ENCODE results near the gene MASP1. TPM values are rescaled to one million over a fixed set of nuclear protein-coding genes. Genes with fewer than 3 reads are reported as not detected.

The MASP1 gene
- polyA plus RNA-seq, 1 donor from 2014 or later: 0.19 TPM

- Histone ChIP-seq H3K9me3 (ENCODE audit: low read length) (no peaks in the 10 kb centered on the region), H3F3A (ENCODE audit: insufficient read depth, low read length, poor library complexity, severe bottlenecking) (no peaks in the 10 kb centered on the region), H3K27me3 (ENCODE audit: insufficient read depth, low read depth, low read length) (no peaks in the 10 kb centered on the region), H3K4me3 (ENCODE audit: low read length) (no peak overlapping the region), H3K79me2 (replicated peaks; ENCODE audit: insufficient read depth, low read length) (no peaks in the 10 kb centered on the region), H3K4me2 (ENCODE audit: low read length) (no peak overlapping the region), H3K9ac (ENCODE audit: low read length) (no peak overlapping the region), H3K36me3 (ENCODE audit: insufficient read depth, low read length) (no peaks in the 10 kb centered on the region), H2AFZ (ENCODE audit: low read depth, low read length) (no peak overlapping the region), H3K27ac (ENCODE audit: low read length) (no peak overlapping the region), H3K9me2 (ENCODE audit: insufficient read depth, low read length) (no peaks in the 10 kb centered on the region), H4K20me1 (ENCODE audit: insufficient read depth) (no peaks in the 10 kb centered on the region)
- TF ChIP-seq REST (IDR thresholded peaks at IDR 0.05; ENCODE audit: borderline replicate concordance) (no peak), TAF1 (IDR thresholded peaks at IDR 0.05; ENCODE audit: low read depth) (no peak), SMC3 (conservative IDR thresholded peaks at IDR 0.05; ENCODE audit: poor library complexity) (no peak), RAD21 (conservative IDR thresholded peaks at IDR 0.05) (no peak), EP300 (conservative IDR thresholded peaks at IDR 0.05; ENCODE audit: poor library complexity, severe bottlenecking) (no peak), CTCF (IDR thresholded peaks at IDR 0.05; ENCODE audit: poor library complexity, severe bottlenecking) (no peak), POLR2AphosphoS5 (IDR thresholded peaks at IDR 0.05) (no peak), EZH2 (IDR thresholded peaks at IDR 0.05; ENCODE audit: borderline replicate concordance, insufficient read depth, low read length, poor library complexity, severe bottlenecking) (no peak), MXI1 (conservative IDR thresholded peaks at IDR 0.05; ENCODE audit: poor library complexity, severe bottlenecking) (no peak)
Measured at GRCh38 chr3:187186801-187187421, 104.6 kb downstream of the MASP1 start.

- Histone ChIP-seq H3K27ac (ENCODE audit: low read length) (no peak overlapping the region), H3K4me3 (ENCODE audit: low read length) (no peak overlapping the region), H3K27me3 (ENCODE audit: insufficient read depth, low read depth, low read length) (no peaks in the 10 kb centered on the region), H3K9me2 (ENCODE audit: insufficient read depth, low read length) (no peaks in the 10 kb centered on the region), H3K79me2 (replicated peaks; ENCODE audit: insufficient read depth, low read length) (no peaks in the 10 kb centered on the region), H3K9me3 (ENCODE audit: low read length) (no peaks in the 10 kb centered on the region), H3F3A (ENCODE audit: insufficient read depth, low read length, poor library complexity, severe bottlenecking) (no peaks in the 10 kb centered on the region), H3K4me2 (ENCODE audit: low read length) (no peak overlapping the region), H4K20me1 (ENCODE audit: insufficient read depth) (no peaks in the 10 kb centered on the region), H3K9ac (ENCODE audit: low read length) (no peak overlapping the region), H3K36me3 (ENCODE audit: insufficient read depth, low read length) (no peaks in the 10 kb centered on the region), H2AFZ (ENCODE audit: low read depth, low read length) (no peak overlapping the region)
- no peak for TF ChIP-seq MXI1 (conservative IDR thresholded peaks at IDR 0.05; ENCODE audit: poor library complexity, severe bottlenecking)
- no peak for TF ChIP-seq EP300 (conservative IDR thresholded peaks at IDR 0.05; ENCODE audit: poor library complexity, severe bottlenecking)
- TF ChIP-seq TAF1 (IDR thresholded peaks at IDR 0.05; ENCODE audit: low read depth): no peak
- no peak for TF ChIP-seq RAD21 (conservative IDR thresholded peaks at IDR 0.05)
- no peak for TF ChIP-seq EZH2 (IDR thresholded peaks at IDR 0.05; ENCODE audit: borderline replicate concordance, insufficient read depth, low read length, poor library complexity, severe bottlenecking)
- TF ChIP-seq SMC3 (conservative IDR thresholded peaks at IDR 0.05; ENCODE audit: poor library complexity): no peak
- no peak for TF ChIP-seq CTCF (IDR thresholded peaks at IDR 0.05; ENCODE audit: poor library complexity, severe bottlenecking)
- no peak for TF ChIP-seq POLR2AphosphoS5 (IDR thresholded peaks at IDR 0.05)
- TF ChIP-seq REST (IDR thresholded peaks at IDR 0.05; ENCODE audit: borderline replicate concordance): no peak
Measured at GRCh38 chr3:187186375-187186774, 105.2 kb downstream of the MASP1 start.

All from neural cell (in vitro differentiated cells).